Tibial artery (tissue), 4 donors: ENCODE measurements around the gene POLR3A.
A peak's percentile ranks its signal among the peaks of the same experiment; 100 is the strongest.

Source experiments
- DNase-seq, 2 donors: peaks; one replicate each; pipeline ENCODE4 v3.0.0-alpha.2; 2019
- H3K27ac ChIP-seq, 2 donors: fragments of 200-600 bp; sonication (generic) in 1 of 2; 1 replicate in 1 of 2; 2 replicates in 1 of 2; pipeline ENCODE4 v1.5.1; 2018 to 2019; ENCODE audit warnings: mild to moderate bottlenecking in 1 of 2
- H3K27me3 ChIP-seq, 2 donors: fragments of 200-600 bp; sonication (generic) in 1 of 2; one replicate each; pipeline versions ENCODE4 v1.5.1 to v1.6.0; 2016 to 2019
- H3K36me3 ChIP-seq, 3 donors: fragments of 200-600 bp; sonication (generic) in 2 of 3; one replicate each; pipeline ENCODE4 v1.5.1; 2016 to 2019; ENCODE audit warnings: mild to moderate bottlenecking in 2 of 3
- H3K4me1 ChIP-seq, 4 donors: fragments of 200-600 bp; sonication (generic) in 2 of 4; 1 replicate in 3 of 4; 2 replicates in 1 of 4; pipeline ENCODE4 v1.5.1; 2016 to 2019
- H3K4me3 ChIP-seq, 2 donors: fragments of 200-600 bp; sonication (generic) in 1 of 2; 1 replicate in 1 of 2; 2 replicates in 1 of 2; pipeline ENCODE4 v1.5.1; 2018 to 2019; ENCODE audit warnings: mild to moderate bottlenecking in 2 of 2
- H3K9me3 ChIP-seq, 3 donors: fragments of 200-600 bp; sonication (generic) in 1 of 3; one replicate each; pipeline ENCODE4 v1.5.1; 2016 to 2019
- intact Hi-C: fragments of 100-400 bp; cut with DNase I; formaldehyde crosslinking; loops from one replicate; pipeline ENCODE4 v1.15.0; 2023; ENCODE audit warnings: low total_unique reads
- TF ChIP-seq, protein P1 (sequence below), 2 experiments: fragments of 200-600 bp in 1 of 2; fragments of 450-650 bp in 1 of 2; IDR thresholded peaks; one replicate each; pipeline ENCODE4 v1.5.1; 2017 to 2019; ENCODE audit warnings: antibody characterized with exemption in 2 of 2, mild to moderate bottlenecking in 1 of 2, moderate library complexity in 1 of 2

Gene POLR3A

DNA sequence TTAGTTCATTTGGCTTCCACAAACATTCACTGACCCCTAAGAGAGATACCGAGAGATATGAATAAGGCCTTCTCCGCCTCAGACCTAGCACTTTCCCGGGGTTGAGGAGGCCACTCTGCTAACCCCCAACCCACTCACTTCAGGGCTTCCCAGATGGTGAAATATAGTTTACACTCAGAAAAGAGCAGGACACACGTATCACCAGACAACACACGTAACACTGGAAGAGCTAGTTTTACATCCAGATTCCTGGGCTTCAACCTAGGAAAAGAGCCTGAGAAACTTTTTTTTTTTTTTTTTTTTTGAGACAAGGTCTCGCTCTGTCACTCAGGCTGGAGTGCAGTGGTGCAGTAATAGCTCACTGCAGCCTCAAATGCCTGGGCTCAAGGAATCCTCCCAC, 87.5 kb downstream of the POLR3A start:
- DNase-seq = no peak
- intact Hi-C loops = no loop called here
- no peak overlapping the region for H3K27ac ChIP-seq
- peaks cover 0 to 19% (median 12%) of the 10 kb centered on the region in 4 donors for H3K4me1 ChIP-seq
- no peaks in the 10 kb centered on the region for H3K36me3 ChIP-seq
- no peak overlapping the region for H3K4me3 ChIP-seq
- H3K27me3 ChIP-seq = no peaks in the 10 kb centered on the region
- TF ChIP-seq, protein P1, sequence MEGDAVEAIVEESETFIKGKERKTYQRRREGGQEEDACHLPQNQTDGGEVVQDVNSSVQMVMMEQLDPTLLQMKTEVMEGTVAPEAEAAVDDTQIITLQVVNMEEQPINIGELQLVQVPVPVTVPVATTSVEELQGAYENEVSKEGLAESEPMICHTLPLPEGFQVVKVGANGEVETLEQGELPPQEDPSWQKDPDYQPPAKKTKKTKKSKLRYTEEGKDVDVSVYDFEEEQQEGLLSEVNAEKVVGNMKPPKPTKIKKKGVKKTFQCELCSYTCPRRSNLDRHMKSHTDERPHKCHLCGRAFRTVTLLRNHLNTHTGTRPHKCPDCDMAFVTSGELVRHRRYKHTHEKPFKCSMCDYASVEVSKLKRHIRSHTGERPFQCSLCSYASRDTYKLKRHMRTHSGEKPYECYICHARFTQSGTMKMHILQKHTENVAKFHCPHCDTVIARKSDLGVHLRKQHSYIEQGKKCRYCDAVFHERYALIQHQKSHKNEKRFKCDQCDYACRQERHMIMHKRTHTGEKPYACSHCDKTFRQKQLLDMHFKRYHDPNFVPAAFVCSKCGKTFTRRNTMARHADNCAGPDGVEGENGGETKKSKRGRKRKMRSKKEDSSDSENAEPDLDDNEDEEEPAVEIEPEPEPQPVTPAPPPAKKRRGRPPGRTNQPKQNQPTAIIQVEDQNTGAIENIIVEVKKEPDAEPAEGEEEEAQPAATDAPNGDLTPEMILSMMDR (IDR thresholded peaks at IDR 0.05) = no peak
- H3K9me3 ChIP-seq = no peaks in the 10 kb centered on the region

DNA sequence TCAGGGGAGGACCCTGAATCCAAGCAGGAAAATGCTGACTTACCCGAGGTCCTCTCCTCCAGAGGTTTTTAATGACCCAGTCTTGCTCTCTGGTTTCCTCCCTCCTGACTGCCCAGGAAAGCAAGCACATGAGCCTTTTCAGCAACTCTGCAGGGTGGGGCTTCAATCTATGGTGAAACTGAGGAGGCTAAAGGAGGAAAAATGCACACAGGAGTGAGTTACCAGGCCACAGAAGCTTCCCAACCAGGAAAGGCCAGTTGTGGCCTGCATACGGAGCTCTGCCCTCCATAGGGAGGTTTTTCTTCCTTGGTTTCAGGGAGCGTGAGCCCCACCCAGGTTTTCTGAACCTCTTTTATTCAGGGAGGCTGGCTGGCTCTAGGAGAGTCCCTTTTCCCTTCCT, 88.7 kb downstream of the POLR3A start:
- TF ChIP-seq, protein P1 (IDR thresholded peaks at IDR 0.05) = no peak
- Histone ChIP-seq H3K4me3 (no peak overlapping the region), H3K27ac (no peak overlapping the region), H3K4me1 (peaks cover 0 to 19% (median 12%) of the 10 kb centered on the region in 4 donors), H3K9me3 (no peaks in the 10 kb centered on the region), H3K27me3 (no peaks in the 10 kb centered on the region), H3K36me3 (no peaks in the 10 kb centered on the region)
- DNase-seq = no peak
- intact Hi-C loops = no loop called here

DNA sequence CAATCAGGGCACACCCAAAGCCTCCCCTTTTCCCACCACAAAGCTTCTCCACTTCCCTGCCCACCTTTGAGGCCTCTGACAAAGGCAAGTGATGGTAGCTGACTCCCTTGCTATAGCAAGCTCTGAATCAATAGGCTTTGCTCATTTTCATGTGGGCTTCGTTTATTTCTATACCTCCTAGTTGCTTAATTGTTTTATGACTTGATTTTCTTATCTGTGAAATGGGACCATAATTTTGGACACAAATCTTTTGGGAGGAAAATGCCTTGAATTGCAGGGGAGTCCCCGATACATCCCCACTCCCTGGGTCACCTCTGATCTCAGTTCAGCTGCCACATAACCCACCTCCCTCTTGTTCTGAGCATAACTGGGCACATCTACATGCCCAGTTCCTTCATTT, 89.1 kb downstream of the POLR3A start:
- H3K4me1 ChIP-seq = peaks cover 0 to 19% (median 12%) of the 10 kb centered on the region in 4 donors
- TF ChIP-seq, protein P1 (IDR thresholded peaks at IDR 0.05) = no peak
- H3K36me3 ChIP-seq = no peaks in the 10 kb centered on the region
- no peak overlapping the region for H3K4me3 ChIP-seq
- no peak for DNase-seq
- no peak overlapping the region for H3K27ac ChIP-seq
- intact Hi-C loops = no loop called here
- no peaks in the 10 kb centered on the region for H3K27me3 ChIP-seq
- no peaks in the 10 kb centered on the region for H3K9me3 ChIP-seq

DNA sequence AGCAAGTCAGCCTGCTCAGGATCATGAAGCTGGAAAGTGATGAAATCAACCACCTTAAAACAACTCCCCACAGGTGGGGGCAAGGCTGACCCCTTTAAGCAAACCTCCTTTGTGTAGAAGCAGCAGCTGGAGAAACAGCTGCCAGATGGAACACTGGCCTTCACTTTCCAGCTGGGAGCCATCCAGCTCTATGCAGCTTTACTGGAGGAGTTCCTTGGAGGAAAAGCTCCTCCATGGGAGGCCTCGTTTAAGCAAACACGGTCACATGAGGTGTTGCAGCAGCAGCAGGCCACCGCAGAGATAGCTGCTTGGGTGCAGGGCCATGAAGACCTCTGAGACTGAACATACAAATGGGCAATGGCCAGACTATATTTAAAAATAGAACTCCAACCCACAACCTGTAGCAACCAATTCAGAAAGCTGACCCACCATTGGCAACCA, 89.7 kb downstream of the POLR3A start:
- intact Hi-C loops = no loop called here
- Histone ChIP-seq H3K27me3 (no peaks in the 10 kb centered on the region), H3K4me1 (peaks cover 0 to 19% (median 12%) of the 10 kb centered on the region in 4 donors), H3K27ac (no peak overlapping the region), H3K36me3 (no peaks in the 10 kb centered on the region), H3K9me3 (no peaks in the 10 kb centered on the region), H3K4me3 (no peak overlapping the region)
- peak; percentile 79 to 83 for DNase-seq
- TF ChIP-seq, protein P1 (IDR thresholded peaks at IDR 0.05) = no peak

DNA sequence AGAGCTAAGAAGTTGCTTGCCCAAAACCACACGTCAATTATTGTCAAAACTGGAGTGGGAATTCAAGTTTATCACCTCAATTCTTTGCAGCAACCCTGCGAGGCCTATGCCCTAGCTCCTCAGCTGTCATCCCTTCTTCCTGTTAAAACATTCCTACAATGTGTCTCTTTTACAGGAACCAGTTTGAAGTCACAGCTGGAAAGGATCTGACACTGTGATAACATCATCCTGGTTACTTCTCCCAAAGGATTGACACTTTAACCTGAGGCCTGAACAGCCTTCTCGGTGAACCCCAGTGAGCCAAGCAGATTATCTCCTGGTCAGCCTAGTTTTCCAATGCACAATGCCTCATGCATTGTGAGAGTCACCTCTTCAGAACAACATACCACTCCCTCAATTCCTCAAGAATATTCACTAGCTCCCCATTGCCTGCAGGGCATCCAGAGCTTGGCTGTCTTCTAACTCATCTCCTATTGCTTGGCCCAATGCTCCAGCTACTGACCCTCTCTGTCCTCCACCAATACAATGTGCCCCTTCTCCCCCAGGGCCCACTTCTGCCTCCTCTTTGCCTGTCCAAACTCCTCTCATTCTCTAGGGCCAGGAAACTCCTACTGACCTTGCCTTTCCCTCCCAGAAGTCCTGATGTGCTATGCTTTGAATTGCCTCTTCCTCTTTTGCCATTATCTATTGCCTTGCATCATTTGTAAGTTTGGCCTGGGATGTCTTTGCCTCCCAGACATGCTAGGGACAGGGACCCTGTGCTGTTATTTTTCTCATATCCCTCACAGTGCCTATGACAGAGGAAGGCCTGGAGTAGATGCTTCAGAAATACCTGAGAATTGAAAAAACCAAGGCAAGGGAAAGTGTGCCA, 92.4 kb downstream of the POLR3A start:
- Histone ChIP-seq H3K27ac (no peak overlapping the region), H3K27me3 (no peaks in the 10 kb centered on the region), H3K9me3 (no peaks in the 10 kb centered on the region), H3K4me3 (no peak overlapping the region), H3K36me3 (no peaks in the 10 kb centered on the region), H3K4me1 (peaks cover 0 to 10% (median 4%) of the 10 kb centered on the region in 4 donors)
- no peak for DNase-seq
- TF ChIP-seq, protein P1 (IDR thresholded peaks at IDR 0.05) = no peak
- intact Hi-C loops = no loop called here
